Measurements from ENCODE around the gene DLGAP3. TPM values are rescaled to one million over a fixed set of nuclear protein-coding genes. Genes with fewer than 3 reads are reported as not detected.

DLGAP3 gene
- total RNA-seq, 1 experiment from 2014 or later: 9.2 TPM

GRCh38 chr1:34918977-34919561 is 10.4 kb downstream of the DLGAP3 start:
- H3K27me3 ChIP-seq (ENCODE audit: control insufficient read depth, insufficient read depth, low read length): no peaks in the 10 kb centered on the region; the same call in 1 of the 2 replicates
- no peak overlapping the region for H3K4me3 ChIP-seq (ENCODE audit: insufficient read depth, low read depth, low read length)
- no peaks in the 10 kb centered on the region for H3K36me3 ChIP-seq (replicated peaks; ENCODE audit: control insufficient read depth, insufficient read depth, low read length)
- DNase-seq: peak; percentile 90

DNA sequence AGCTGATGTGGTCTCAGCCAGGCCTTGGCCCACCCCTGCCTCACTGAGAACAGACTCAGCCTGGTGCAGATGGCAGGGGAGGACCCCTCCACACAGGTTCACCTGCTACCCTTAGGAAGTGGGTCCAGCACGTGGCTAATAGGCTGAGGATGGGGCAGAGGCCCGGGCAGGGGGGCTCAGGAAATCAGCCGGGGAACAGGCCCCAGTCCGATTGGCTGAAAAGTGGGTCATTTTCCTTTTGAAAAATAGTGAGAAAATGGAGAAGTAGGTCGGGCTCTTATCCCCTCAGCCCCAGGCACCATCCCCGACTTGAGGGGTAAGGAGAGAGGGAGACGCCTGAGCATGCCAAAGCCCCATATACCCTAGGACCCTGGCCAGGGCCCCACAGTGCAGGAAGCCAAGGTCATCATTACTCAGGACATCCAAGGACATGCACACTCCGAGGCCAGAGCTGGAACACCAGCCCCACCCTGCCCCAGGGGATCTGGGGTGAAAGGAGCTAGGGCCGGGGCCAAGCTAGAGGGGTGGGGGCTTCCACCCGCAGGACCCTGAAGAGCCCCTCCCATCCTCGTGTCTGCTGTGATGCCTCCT is 11.0 kb downstream of the DLGAP3 start:
- DNase-seq: peak; percentile 32
- no peaks in the 10 kb centered on the region; the same call in 1 of the 2 replicates for H3K27me3 ChIP-seq (ENCODE audit: control insufficient read depth, insufficient read depth, low read length)
- no peak overlapping the region for H3K4me3 ChIP-seq (ENCODE audit: insufficient read depth, low read depth, low read length)
- H3K36me3 ChIP-seq (replicated peaks; ENCODE audit: control insufficient read depth, insufficient read depth, low read length): no peaks in the 10 kb centered on the region

DNA sequence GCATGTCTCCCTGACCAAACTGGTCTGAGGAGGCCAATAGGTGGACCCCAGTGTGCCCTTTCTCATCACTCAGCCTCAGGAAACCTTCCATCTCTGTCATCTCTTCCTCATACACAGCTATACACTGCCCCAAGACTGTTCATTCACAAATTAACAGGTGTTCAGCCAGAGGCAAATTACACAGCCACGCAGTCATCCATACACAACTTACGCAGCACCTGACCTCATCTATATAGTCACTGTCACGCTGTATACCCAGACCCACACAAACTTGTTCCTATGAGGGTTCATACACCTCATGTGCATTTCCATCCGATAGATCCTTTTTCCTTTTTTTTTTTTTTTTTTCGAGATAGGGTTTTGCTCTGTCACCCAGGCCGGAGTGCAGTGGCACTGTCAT is 12.4 kb downstream of the DLGAP3 start:
- no peak overlapping the region for H3K4me3 ChIP-seq (ENCODE audit: insufficient read depth, low read depth, low read length)
- no peaks in the 10 kb centered on the region; the same call in 1 of the 2 replicates for H3K27me3 ChIP-seq (ENCODE audit: control insufficient read depth, insufficient read depth, low read length)
- H3K36me3 ChIP-seq (replicated peaks; ENCODE audit: control insufficient read depth, insufficient read depth, low read length): no peaks in the 10 kb centered on the region
- no peak for DNase-seq

- no peak overlapping the region for H3K4me3 ChIP-seq (ENCODE audit: insufficient read depth, low read depth, low read length)
- H3K27me3 ChIP-seq (ENCODE audit: control insufficient read depth, insufficient read depth, low read length): no peaks in the 10 kb centered on the region; the same call in 1 of the 2 replicates
- DNase-seq: no peak
- no peaks in the 10 kb centered on the region for H3K36me3 ChIP-seq (replicated peaks; ENCODE audit: control insufficient read depth, insufficient read depth, low read length)
Observed at GRCh38 chr1:34916104-34916503, 13.3 kb downstream of the DLGAP3 start.

DNA sequence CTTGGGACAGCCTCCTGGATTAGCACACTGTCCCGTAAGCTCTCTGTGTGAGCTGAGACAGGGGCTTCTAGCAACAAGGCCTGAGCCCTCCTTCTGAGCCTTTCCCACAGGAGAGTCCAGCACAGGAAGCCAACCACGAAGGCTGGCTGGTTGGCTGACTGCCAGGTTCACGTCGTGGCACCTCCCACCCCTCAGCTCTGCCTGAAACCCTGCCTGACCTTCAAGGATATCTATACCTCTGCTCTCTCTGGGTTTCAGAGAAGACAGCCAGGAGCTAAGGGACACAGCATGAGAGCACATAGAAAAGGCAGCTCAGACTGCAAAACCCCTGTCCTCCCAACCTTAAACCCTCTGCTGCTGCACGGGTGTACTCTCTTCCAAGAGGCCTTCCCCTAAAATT is 13.9 kb downstream of the DLGAP3 start:
- DNase-seq: no peak

GRCh38 chr1:34914958-34915357 is 14.5 kb downstream of the DLGAP3 start:
- H3K4me3 ChIP-seq (ENCODE audit: insufficient read depth, low read depth, low read length): no peak overlapping the region
- no peaks in the 10 kb centered on the region for H3K36me3 ChIP-seq (replicated peaks; ENCODE audit: control insufficient read depth, insufficient read depth, low read length)
- no peak for DNase-seq
- H3K27me3 ChIP-seq (ENCODE audit: control insufficient read depth, insufficient read depth, low read length): no peaks in the 10 kb centered on the region; the same call in 1 of the 2 replicates

More for the DNA sequence above, 13.9 kb downstream of the DLGAP3 start:
- no peaks in the 10 kb centered on the region for H3K36me3 ChIP-seq (replicated peaks; ENCODE audit: control insufficient read depth, insufficient read depth, low read length)
- H3K27me3 ChIP-seq (ENCODE audit: control insufficient read depth, insufficient read depth, low read length): no peaks in the 10 kb centered on the region; the same call in 1 of the 2 replicates
- H3K4me3 ChIP-seq (ENCODE audit: insufficient read depth, low read depth, low read length): no peak overlapping the region

DNA sequence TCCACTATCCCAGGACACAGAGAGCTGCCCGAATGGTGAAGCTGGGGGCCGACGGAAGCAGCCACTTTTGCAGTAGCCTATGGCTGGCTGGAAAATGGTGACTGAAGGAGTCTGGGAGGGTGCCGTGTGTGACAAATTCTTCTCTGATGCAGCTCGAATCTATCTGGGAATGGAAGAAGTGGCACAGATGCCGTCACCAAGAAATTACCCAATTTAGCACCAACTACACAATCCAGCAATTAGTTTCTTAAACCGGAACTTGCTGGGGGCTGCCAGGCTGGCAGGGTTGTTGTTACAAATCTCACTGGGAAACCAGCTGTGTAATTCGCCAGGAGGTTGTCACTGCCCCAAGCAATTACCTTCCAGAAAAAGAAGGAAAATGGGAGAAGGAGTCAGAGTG is 18.0 kb downstream of the DLGAP3 start:
- H3K4me3 ChIP-seq (ENCODE audit: insufficient read depth, low read depth, low read length): no peak overlapping the region
- no peaks in the 10 kb centered on the region; the same call in 1 of the 2 replicates for H3K27me3 ChIP-seq (ENCODE audit: control insufficient read depth, insufficient read depth, low read length)
- H3K36me3 ChIP-seq (replicated peaks; ENCODE audit: control insufficient read depth, insufficient read depth, low read length): no peaks in the 10 kb centered on the region
- DNase-seq: no peak

GRCh38 chr1:34910425-34910824 is 19.0 kb downstream of the DLGAP3 start:
- no peaks in the 10 kb centered on the region for H3K36me3 ChIP-seq (replicated peaks; ENCODE audit: control insufficient read depth, insufficient read depth, low read length)
- no peaks in the 10 kb centered on the region; the same call in 1 of the 2 replicates for H3K27me3 ChIP-seq (ENCODE audit: control insufficient read depth, insufficient read depth, low read length)
- no peak for DNase-seq
- H3K4me3 ChIP-seq (ENCODE audit: insufficient read depth, low read depth, low read length): no peak overlapping the region

GRCh38 chr1:34908369-34908768 is 21.1 kb downstream of the DLGAP3 start:
- DNase-seq: no peak
- H3K27me3 ChIP-seq (ENCODE audit: control insufficient read depth, insufficient read depth, low read length): no peaks in the 10 kb centered on the region
- no peaks in the 10 kb centered on the region for H3K36me3 ChIP-seq (replicated peaks; ENCODE audit: control insufficient read depth, insufficient read depth, low read length)
- no peak overlapping the region for H3K4me3 ChIP-seq (ENCODE audit: insufficient read depth, low read depth, low read length)

GRCh38 chr1:34907487-34908090 is 21.9 kb downstream of the DLGAP3 start:
- peak; percentile 58 for DNase-seq
- H3K27me3 ChIP-seq (ENCODE audit: control insufficient read depth, insufficient read depth, low read length): no peaks in the 10 kb centered on the region
- no peak overlapping the region for H3K4me3 ChIP-seq (ENCODE audit: insufficient read depth, low read depth, low read length)
- no peaks in the 10 kb centered on the region for H3K36me3 ChIP-seq (replicated peaks; ENCODE audit: control insufficient read depth, insufficient read depth, low read length)

GRCh38 chr1:34906756-34907155 is 22.7 kb downstream of the DLGAP3 start:
- no peak for DNase-seq
- Histone ChIP-seq H3K27me3 (ENCODE audit: control insufficient read depth, insufficient read depth, low read length) (no peaks in the 10 kb centered on the region), H3K4me3 (ENCODE audit: insufficient read depth, low read depth, low read length) (no peak overlapping the region), H3K36me3 (replicated peaks; ENCODE audit: control insufficient read depth, insufficient read depth, low read length) (no peaks in the 10 kb centered on the region)

DNA sequence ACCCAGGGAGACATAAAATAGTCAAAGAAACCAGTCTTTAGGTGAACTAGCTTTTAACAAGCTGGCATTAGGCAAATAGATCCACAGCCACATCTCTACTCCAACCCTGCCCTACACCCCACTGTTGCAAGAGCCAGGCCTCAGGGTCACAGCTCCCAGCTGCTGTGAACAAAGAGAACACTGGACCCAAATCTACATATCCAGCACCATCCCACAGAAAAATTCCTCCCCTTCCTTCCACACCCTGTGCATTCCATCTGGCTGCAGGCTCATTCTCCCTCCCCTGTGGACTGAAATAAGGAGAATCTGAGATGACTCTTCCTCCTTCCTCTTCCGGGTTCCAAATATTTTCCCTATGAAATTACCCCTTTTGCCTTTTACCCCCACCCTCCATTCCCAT is 23.2 kb downstream of the DLGAP3 start:
- no peak overlapping the region for H3K4me3 ChIP-seq (ENCODE audit: insufficient read depth, low read depth, low read length)
- H3K27me3 ChIP-seq (ENCODE audit: control insufficient read depth, insufficient read depth, low read length): no peaks in the 10 kb centered on the region
- no peak for DNase-seq
- no peaks in the 10 kb centered on the region for H3K36me3 ChIP-seq (replicated peaks; ENCODE audit: control insufficient read depth, insufficient read depth, low read length)

DNA sequence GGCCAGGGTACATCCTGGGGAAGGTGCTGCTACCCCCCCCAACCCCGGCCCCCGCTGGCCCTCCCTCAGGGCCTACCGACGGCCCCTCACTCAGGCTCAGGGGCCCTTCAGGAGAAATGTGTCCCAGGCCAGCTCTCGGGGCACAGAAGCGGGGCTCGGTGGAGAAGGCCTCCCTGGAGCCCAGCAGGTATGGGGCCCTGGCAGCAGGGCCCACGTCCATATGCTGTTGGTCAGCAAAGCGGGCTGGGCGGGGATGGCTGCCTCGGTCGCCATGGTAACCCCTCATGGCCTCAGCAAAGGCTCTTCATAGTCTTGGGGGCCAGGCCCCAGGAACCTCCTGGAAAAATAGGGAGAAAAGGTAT is 24.4 kb downstream of the DLGAP3 start:
- Histone ChIP-seq H3K4me3 (ENCODE audit: insufficient read depth, low read depth, low read length) (no peak overlapping the region), H3K27me3 (ENCODE audit: control insufficient read depth, insufficient read depth, low read length) (no peaks in the 10 kb centered on the region), H3K36me3 (replicated peaks; ENCODE audit: control insufficient read depth, insufficient read depth, low read length) (no peaks in the 10 kb centered on the region)
- DNase-seq: peak; percentile 43

- peak; percentile 59 for DNase-seq
- no peaks in the 10 kb centered on the region for H3K27me3 ChIP-seq (ENCODE audit: control insufficient read depth, insufficient read depth, low read length)
- no peak overlapping the region for H3K4me3 ChIP-seq (ENCODE audit: insufficient read depth, low read depth, low read length)
- no peaks in the 10 kb centered on the region for H3K36me3 ChIP-seq (replicated peaks; ENCODE audit: control insufficient read depth, insufficient read depth, low read length)
Observed at GRCh38 chr1:34904236-34905097, 25.0 kb downstream of the DLGAP3 start.

Data from H7 (cell line).